Measurements from ENCODE around the gene LNX1. TPM values are rescaled to one million over a fixed set of nuclear protein-coding genes. Genes with fewer than 3 reads are reported as not detected.

LNX1 gene
- total RNA-seq, 1 experiment from 2014 or later = 1.7 TPM

- no peak for TF ChIP-seq CTCF (conservative IDR thresholded peaks at IDR 0.05)
- no peak overlapping the region for H4K8ac ChIP-seq (replicated peaks; ENCODE audit: insufficient read length, low read depth, low read length)
- H3K9ac ChIP-seq (ENCODE audit: extremely low read depth, insufficient read length, low read length) = no peak overlapping the region
- Mint-ChIP-seq H3K27ac (no peak overlapping the region), H3K27me3 (ENCODE audit: low read depth) (no peaks in the 10 kb centered on the region), H3K4me3 (no peak overlapping the region), H3K4me1 (peaks cover 36 to 44% of the 10 kb centered on the region in 2 experiments), H3K9me3 (no peaks in the 10 kb centered on the region), H3K36me3 (ENCODE audit: insufficient read depth in 1 of 3, low read depth in 3 of 3) (no peaks in the 10 kb centered on the region; a peak in 1 of 7 replicates)
- peaks cover 5% of the 10 kb centered on the region; the same call in 1 of the 2 replicates for H3K4me1 ChIP-seq (ENCODE audit: insufficient read depth, low read length)
- no peak overlapping the region for H2BK12ac ChIP-seq (ENCODE audit: insufficient read length, low read depth, low read length)
- no peak overlapping the region for H2BK5ac ChIP-seq (ENCODE audit: insufficient read length, low read length)
- H3K4me2 ChIP-seq (ENCODE audit: insufficient read depth, insufficient read length, low read length) = no peak overlapping the region
- H2AK5ac ChIP-seq (ENCODE audit: insufficient read length, low read length) = no peak overlapping the region
- no peak overlapping the region for H3K56ac ChIP-seq (ENCODE audit: insufficient read length, low read depth, low read length)
- no peaks in the 10 kb centered on the region for H3K79me2 ChIP-seq (ENCODE audit: insufficient read depth, low read length)
- no peaks in the 10 kb centered on the region for H3K27me3 ChIP-seq (ENCODE audit: insufficient read depth, low read length)
- no peak overlapping the region for H3K14ac ChIP-seq (ENCODE audit: insufficient read depth, low read length)
- no peaks in the 10 kb centered on the region for H3K9me3 ChIP-seq (ENCODE audit: control insufficient read depth, low read depth, low read length)
- no CpG with 5 or more reads among the region's 3 CpGs for WGBS (ENCODE audit: extremely low coverage, insufficient read length, low lambda C conversion rate)
- no peak overlapping the region for H2BK20ac ChIP-seq (ENCODE audit: low read depth, low read length, poor library complexity, severe bottlenecking)
- no peak overlapping the region for H3T11ph ChIP-seq (ENCODE audit: low read length)
- peaks cover 6% of the 10 kb centered on the region for H3K23me2 ChIP-seq (ENCODE audit: insufficient read length, low read depth, low read length, poor library complexity, severe bottlenecking)
- H3K18ac ChIP-seq (ENCODE audit: insufficient read length, low read depth, low read length) = no peak overlapping the region
- no peak overlapping the region for H3K23ac ChIP-seq (ENCODE audit: insufficient read length, low read depth, low read length)
- no peak for DNase-seq
- H3K27ac ChIP-seq (ENCODE audit: insufficient read length, low read depth, low read length) = no peak overlapping the region
- H4K20me1 ChIP-seq (ENCODE audit: control insufficient read depth, insufficient read depth, insufficient read length) = no peaks in the 10 kb centered on the region
- H4K5ac ChIP-seq (ENCODE audit: insufficient read length, low read depth, low read length) = no peak overlapping the region
- no peak overlapping the region for H3K4ac ChIP-seq (ENCODE audit: low read depth, low read length)
- no peak overlapping the region for H2BK15ac ChIP-seq (ENCODE audit: low read depth, low read length)
- no peak overlapping the region for H2BK120ac ChIP-seq (ENCODE audit: low read depth, low read length, poor library complexity, severe bottlenecking)
- H3K79me1 ChIP-seq (ENCODE audit: insufficient read depth, low read depth, low read length, poor library complexity, severe bottlenecking) = no peaks in the 10 kb centered on the region
- no peak overlapping the region for H2AFZ ChIP-seq (ENCODE audit: low read length)
- no peak overlapping the region for H4K91ac ChIP-seq (ENCODE audit: insufficient read length, low read depth, low read length)
Measured at GRCh38 chr4:53596901-53597300, 5.6 kb upstream of the LNX1 start.
